Amniotic stem cell (primary cell): ENCODE measurements around the gene NALCN.
"Not testable (repeated sequence)": the region's sequence is repeated elsewhere in the genome, so short reads cannot be mapped to it uniquely, and the experiment has no call there.

Source experiments
- DNase-seq: peaks from one replicate; lab custom pipeline; 2025; lab: John Stamatoyannopoulos, UW

NALCN gene

DNA sequence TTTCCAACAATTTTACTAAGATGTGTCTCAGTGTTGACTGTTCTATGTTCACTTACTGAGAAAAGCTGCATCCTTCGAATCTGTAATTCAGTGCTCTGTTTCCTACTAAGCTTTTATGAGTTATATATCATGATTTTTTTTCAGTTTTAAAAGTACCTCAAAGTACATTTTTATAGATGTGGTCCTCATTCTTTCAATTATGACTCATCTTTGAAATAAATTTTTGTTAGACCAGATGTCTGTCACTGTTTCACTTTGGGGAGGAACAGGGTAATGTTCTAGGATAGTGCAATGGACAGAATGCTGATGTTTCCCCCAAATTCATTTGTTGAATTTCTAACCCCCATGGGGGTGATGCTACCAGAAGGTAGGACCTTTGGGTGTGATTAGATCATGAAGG lies 74.8 kb downstream of the NALCN start:
- DNase-seq = no peak

DNA sequence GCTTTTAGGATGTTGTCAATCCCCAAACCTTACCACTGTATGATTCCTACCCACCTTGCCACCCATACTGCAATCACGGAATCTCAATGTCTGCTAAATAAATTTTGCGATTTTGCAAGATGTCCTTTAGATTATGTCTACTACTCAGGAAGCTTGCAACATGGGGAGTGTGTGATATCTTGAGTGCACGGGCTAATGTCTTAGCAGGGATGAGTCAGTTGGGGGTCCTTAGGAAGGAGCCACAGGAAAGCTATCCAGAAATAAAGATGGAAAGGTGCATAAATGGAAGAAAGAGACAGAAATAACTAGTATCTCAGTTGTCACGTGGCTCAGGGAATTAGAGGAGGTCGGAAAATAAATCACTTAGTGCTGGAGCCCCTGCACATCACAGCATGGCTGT lies 77.1 kb downstream of the NALCN start:
- DNase-seq = no peak

DNA sequence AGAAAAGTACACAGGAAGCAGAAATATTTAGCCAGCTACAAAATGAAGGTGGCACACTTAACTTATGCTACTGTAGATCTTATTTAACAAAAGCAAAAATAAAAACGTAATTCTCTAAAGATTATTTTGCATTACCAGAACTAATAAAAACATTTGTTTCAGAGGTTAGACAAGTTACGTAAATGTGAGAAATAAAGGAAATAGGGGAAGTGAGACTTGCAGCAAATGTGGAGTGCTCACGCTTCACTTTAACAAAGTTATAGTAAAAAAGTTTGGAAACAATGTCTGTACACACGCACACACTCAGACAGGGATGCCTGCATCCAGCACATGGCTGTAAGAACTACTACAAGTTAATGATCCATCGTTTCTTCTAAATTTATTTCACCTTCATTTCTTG lies 83.7 kb downstream of the NALCN start:
- no peak for DNase-seq

DNA sequence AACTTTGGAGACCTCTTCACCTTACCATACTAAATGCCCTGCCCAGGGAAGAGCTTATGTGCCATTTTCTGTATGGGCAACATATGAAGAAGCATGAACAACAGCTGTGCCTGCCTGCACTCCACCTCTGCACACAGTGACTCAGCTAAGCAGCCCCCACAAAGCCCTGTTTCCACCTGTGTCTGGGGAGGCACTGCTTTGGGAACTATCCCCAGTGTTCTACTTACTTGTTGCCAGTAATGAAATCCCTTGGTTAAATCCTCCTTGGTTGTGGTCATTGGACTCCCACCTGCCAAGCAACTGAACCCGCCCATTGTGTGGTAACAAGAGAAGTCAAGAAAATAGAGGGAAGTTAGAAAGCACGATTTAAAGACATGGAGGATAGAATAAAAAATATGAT lies 84.6 kb downstream of the NALCN start:
- DNase-seq = no peak

DNA sequence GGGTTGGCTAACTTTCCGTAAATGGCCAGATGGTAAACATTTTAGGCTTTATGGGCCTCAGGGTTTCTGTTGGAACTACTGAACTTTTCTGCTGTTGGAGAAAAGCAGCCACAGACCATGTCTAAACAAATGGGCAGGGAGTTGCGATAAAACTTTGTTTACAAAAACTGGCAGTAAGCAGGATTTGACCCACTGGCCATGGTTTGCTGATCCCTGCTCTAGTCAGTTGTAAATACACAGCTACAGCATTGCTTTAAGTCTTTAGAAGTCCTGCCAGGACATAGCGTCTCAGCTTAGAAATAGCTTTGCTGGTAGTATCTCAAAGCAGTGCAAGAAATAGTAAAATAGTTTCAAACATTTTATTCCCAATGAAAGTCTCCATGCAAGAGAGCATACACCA lies 88.4 kb downstream of the NALCN start:
- no peak for DNase-seq

DNA sequence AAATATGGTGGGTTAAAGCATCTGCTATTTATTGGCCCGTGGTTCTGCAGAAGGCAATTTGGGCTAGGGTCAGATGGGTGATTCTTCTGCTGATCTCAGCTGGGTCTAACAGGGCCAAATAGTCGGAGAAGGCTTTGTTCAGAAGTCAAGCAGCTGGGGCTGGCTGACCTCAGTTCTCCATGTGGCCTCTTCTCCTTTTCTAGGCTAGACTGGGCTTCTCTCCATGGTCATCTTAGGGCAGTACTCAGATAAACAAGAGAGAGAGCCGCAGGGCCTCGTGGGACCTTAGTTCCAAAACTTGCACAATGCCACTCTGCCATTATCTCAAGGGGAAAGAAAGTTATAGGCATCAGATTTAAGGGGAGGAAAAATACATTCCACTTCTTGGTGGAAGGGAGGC lies 89.6 kb downstream of the NALCN start:
- no peak for DNase-seq

DNA sequence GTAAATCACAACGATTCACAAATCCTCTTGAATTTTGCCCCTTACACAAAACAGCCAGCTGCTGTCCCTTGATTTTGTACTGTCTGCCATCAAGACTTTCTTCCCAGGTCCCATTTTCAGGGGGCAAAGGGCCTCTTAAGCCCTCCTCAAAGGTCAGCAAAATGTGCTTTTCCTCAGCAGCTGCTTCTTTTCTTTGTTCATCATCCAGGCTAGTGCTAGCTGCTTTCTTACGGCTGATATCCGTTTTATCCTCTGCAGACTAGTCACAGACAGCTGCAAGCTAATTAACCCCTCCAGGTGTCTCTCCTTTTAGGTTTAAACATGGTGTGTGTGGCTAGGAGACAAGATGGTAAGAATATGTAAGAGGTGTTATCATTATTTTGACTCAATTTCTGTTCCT lies 90.9 kb downstream of the NALCN start:
- DNase-seq = no peak

DNA sequence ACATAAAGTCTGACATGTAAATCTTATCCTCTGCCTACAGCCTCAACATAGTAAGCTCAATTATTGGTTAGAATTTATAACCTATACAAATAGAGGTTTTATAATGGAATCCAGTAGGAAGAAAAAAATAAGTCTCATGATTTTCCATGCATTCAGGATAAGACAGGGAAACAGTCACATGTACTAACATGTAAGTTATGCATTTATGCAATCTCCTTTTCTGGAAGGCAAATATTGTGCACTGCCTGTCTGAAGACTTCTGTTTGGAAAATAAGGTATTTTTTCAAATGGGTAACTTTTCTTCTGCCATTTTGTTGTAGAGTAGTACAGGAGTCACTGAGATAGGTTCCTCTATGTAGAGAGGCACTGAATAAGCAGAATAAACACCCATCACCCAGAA lies 92.7 kb downstream of the NALCN start:
- no peak for DNase-seq

DNA sequence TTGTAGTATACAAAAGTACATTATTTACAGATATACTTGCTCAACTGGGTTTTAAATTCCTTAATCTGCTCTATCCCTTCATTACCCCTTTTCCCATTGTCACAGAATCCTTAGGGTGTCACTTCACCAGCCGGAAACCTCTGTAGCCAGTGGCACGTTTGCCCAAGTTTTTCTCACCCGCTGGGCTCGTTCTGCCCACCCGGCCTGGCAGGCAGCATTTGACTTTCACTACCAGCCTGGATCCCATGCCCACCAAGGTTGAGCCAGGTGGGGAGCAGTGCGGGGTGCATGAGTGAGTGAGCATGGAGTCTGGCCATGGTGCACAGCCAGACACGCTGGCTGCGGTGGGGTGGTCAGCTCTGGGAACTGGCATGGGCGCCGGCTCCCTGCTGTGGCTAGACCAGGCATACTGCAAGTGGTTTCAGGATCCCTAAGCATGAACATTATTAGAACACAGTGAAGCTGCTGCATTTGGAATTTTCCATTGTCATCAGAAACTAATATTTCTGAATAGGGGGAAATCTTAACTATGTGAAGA lies 98.3 kb downstream of the NALCN start:
- no peak for DNase-seq

DNA sequence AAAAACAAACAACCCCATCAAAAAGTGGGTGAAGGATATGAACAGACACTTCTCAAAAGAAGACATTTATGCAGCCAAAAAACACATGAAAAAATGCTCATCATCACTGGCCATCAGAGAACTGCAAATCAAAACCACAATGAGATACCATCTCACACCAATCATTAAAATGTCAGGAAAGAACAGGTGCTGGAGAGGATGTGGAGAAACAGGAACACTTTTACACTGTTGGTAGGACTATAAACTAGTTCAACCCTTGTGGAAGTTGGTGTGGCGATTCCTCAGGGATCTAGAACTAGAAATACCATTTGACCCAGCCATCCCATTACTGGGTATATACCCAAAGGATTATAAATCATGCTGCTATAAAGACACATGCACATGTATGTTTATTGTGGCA lies 102.8 kb downstream of the NALCN start:
- DNase-seq = not testable (repeated sequence)

DNA sequence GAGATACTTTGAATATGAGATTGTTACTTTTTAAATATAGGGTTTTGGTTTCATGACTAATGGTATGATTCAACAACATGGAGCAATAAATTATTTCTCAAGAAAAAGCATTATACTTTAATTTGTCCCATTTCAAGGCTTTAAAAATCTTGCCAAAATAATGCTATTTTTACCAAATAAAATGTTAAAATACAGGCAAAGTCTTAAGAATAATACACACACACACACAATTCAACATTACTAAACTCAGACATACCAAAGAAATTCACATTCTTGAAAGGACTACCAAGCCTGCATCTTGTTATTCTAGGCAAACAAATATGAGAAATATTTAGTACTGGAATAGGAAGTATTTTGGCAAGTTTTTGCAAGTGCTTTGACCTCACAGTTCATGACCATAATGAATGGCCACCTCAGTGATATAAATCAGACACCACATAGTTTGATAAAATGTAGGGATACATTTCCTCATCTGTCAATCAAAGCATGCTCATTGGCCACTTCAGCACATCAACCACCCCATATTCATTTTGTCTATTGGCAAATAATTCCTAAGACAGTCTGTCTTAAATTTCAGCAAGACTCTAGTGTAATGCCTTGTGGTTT lies 107.2 kb downstream of the NALCN start:
- DNase-seq = peak; percentile 22

DNA sequence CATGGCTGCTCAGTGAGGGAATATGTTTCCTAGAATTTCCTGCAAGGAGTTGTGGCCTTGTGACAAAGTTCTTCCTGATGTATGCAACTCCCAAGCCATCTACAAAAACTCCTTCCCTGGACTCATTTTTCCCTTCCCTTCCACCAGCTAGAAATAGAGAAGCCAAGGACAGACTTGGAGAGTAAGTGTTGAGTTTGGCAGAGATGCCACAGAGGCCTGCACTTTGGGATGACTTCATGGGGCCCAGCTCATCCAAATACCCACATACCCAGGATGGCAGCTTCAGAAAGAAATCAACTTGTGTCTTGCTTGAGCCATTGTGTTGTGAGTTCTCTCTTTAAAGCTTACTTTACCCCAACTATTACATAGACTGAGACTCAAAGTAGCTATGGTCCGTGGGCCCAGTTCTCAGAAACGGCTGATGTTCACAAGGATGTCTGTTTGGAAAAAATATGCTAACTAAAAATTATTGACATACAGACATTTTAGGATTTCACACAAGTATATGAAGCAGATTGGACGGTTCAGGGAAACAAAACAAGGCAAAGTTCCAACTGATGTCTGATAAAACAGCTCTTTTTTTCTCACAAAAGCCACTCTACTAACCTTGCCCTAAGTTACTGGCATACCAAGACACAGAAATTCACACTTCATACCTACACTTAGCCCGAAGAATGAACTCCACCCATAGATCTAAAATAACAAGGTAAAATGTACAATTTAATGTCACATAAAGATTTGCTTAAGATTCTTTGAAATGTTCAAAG lies 107.9 kb downstream of the NALCN start:
- DNase-seq = no peak

DNA sequence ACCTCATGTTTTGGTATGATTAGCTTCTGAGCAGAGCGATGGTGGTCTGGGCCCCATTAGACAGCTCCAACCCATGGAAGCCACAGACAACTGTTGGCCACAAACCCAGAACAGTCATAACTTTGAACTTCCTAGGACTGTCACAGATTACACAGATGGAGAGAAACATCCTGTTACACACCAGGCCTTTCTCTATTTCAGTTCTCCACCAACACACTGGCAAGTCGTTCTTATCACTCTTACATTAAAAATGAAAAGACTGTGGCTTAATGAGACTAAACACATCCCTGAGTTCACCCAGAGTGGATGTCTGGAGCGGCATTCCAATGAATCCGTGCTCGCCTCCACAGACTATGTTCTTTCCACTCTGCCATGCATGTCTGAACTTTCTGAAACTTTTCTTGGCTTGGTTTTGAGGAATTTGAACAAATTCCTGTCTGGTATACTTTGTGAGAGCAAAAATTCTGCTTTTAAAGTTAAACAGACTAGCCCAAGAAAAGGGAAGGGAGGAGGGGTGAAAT lies 109.1 kb downstream of the NALCN start:
- peak; percentile 17 for DNase-seq

DNA sequence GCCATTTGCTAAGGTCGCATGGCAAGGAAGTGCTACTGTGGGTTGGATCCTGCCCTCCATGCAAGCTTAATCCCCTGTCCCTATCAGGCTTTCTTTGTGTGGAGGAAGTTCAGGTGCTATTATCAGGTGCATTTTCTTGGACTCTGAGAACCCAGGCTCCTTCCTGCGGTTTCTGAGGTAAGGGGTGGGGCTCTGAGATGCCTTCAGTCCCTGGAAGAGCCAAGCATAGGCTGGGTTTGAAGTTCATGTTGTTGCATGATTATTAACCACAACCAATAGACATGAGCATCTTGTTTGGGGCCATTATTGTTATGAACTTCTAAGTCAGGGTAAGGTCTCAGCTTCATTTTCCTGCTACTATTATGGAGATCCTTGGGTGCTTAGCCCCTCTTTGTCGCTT lies 109.5 kb downstream of the NALCN start:
- no peak for DNase-seq

DNA sequence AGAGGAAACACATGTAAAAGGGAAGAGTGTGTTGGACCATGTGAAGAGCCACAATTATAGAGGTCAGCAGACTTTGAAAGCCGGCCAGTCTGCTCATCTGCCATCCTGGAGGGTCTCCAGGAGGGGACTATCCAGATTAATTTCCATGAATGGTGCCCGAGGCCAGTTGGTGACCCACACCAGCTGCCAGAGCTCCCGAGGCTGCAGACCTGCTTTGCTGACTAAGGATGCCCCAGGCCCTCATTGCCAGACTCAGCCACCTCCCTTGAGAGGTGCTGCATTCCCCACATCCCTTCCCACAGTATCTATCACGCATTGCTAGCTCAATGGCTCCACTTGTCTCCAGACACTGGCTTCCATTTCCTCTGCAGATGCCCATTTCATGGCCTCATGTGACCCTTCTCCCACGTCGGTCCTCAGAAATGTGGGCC lies 110.3 kb downstream of the NALCN start:
- DNase-seq = no peak

DNA sequence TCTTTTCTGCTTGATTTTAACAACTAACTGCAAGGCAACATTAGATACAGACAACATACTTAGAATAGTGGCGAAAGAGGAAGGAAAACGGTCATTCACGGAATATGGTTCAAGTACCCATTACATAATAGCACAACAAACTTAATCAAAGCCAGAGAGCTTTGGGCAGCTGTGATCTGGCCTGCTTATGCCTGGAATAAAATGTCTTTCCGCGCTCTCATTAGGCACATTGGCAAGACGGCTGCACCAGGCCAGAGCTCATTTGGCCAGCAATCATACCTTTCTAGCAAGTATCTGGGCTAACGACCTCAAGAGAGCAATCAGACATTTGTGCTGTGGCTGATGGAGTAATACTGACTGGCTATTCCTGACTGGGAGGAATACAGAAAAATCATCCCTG lies 112.8 kb downstream of the NALCN start:
- no peak for DNase-seq

DNA sequence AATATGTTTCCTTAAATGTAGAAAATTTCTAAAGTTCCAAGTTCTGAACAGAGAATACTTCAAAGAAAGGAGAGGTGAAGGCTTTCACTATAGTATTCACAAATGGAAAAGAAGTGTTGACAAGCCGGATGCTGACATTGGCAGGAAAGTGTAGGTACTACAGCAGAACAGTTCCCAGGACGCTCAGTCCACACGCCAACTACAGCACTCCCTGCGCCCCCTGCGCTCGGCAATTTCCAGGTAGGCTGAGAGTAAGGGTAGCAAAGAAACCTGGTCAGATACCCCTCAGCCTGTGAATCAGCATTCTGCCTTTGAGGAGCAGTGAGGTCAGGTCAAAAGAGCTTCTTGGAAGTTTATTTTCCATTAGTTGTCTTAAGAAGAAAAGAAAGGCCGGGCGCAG lies 115.3 kb downstream of the NALCN start:
- no peak for DNase-seq

DNA sequence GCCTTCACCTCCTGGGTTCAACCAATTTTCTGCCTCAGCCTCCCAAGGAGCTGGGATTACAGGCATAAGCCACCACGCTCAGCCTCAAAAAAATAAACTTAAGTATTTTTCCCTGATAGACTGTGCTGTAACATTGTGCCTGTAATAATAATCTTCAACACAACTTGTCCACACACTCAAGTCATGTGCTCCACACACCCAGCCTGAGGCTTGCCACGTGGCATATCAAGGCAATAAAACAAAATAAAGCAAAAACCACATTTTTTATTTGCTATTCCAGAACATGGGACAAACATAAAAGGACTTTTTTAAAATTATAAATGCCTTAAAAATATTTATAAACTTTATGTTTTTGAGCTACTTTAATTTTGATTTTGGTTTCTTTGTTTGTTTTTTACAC lies 115.8 kb downstream of the NALCN start:
- no peak for DNase-seq

DNA sequence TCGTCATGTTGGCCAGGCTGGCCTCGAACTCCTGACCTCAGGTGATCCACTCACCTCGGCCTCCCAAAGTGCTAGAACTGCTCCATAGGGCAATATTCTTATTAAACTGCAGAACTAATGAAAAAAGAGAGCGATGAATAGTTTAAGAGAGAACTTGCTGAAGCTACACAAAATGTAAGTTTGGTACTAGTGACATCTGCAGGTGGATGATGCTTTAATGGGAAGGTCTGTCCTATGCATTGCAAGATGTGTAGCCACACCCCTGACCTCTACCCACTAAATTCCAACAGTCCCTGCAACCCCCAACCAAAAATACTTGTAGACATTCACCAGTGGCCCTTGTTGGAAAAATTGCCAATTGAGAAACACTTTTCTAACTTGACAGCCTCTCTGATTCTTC lies 117.8 kb downstream of the NALCN start:
- DNase-seq = no peak

DNA sequence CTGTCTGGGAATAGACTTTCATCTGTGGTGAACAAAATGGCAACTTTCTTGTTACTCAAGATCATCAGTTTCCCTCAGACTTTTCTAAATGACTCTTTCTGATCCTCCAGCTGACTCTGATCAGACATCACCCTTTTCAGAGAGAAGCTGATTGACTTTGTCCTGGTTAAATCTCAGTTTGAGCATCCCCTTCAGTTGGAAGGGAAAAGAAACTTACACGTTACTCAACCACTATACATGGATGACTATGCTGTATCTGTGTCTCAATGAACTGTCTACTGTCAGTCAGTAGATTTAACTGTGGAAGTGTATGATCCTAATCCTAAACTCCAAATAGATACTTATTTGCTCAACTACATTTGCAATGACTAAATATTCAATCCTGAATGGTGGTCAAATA lies 118.5 kb downstream of the NALCN start:
- no peak for DNase-seq

DNA sequence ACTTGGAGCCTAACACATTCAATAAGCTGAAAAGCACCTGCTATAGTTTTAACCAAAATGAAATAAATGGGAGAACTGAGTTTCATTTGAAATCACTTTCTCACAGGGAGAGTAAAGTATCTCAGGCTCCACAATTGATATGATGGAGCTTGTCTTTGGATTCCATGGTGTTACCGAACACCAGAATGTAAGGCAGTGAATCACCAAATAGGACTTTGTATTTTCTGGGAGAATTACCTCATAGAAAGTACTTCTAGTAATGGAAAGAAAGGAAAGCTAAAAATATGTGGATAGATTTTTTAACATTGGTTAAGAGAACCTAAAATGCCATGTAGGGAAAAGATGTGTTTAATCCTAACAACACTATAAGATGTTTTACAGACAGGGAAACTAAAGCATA lies 123.6 kb downstream of the NALCN start:
- DNase-seq = no peak

DNA sequence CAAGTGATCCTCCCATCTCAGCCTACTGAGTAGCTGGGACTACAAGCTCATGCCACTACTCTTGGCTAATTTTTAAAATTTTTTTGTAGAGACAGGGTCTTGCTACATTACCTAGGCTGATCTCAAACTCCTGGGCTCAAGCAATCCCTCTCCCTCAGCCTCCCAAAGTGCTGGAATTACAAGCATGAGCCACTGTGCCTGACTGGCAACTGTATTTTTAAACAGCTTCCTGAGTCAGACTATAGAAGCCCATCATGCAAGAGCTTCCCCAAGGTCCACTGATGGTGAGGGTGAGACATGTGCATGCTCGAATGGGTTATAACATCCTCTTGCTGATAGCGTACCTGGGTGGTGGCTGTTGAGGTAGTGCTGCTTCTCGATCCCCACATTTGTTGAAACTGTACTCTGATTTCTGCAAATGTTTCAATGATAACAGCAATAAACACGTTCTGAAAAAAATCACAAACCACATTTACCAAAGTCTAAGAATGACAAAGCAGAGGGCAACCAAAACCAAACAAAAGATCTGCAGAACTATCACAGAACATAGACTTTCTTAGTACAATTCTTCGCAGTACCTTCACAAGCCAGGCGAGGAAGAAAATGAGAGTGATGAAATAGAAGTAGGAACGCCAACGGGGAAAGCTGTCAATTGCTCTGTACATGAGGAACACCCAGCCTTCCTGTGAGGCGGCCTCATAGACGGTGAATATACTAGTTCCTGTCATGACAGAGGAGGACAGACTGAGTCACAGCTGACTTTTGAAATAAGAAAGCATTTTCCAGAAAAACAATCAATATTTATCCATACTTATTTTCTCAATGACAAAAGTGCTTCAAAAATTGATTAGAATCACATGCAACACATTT lies 124.4 kb downstream of the NALCN start:
- no peak for DNase-seq

DNA sequence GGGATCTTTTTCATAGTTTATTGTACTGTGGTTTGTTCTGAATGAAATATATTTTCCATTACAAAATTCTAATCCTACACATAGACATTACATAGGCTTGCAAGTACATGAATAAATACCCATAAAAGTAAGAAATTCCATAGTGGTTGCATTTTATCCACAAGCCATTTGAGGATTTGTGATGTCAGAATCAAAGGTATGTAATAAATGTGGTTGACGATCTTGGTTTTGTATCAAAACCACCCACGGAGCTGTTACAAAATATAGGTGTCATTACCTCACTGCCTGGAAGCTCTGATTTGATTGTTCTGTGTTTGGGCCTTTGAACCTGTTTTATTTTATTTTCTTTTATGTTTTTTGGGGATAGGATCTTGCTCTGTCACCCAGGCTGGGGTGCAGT lies 125.1 kb downstream of the NALCN start:
- no peak for DNase-seq
